ENCODE results near the gene CTBP2. TPM values are rescaled to one million over a fixed set of nuclear protein-coding genes. Genes with fewer than 3 reads are reported as not detected.

The CTBP2 gene
- total and polyA plus RNA-seq, 10 of the 15 experiments (the other 5 are each of a cell fraction or from before 2014, with no cell fraction given), result 0.02 to 0.72 (median 0.06) TPM; not detected in 2

DNA sequence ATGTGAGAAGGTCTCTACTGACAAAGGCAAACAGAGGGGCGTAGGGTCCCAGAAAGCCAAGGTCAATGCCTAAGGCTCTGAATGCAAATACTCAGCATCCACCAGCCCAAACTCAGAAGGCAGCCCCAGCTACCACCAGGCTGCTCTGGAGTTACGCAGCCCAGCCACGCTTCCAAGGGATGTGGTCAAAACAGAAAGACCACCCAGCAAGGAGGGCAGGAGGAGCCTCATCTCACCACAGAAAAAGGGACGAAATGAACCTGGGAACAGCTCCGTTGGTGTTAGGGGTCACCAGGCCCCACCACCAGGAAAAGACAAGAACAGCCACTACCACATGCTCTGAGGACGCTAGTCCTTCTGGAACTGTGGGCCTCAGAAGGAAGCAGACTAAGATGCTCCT is 65.1 kb downstream of the CTBP2 start (continued):
- TF ChIP-seq FOS (IDR thresholded peaks at IDR 0.05; ENCODE audit: borderline replicate concordance, extremely low read depth, insufficient read length), result no peak
- no peak for TF ChIP-seq EZH2 (IDR thresholded peaks at IDR 0.05; ENCODE audit: borderline replicate concordance, control insufficient read depth, low read depth, low read length)
- TF ChIP-seq EGR1 (IDR thresholded peaks at IDR 0.05; ENCODE audit: borderline replicate concordance in 1 of 2, low read depth in 2 of 2, low read length in 2 of 2), result no peak

DNA sequence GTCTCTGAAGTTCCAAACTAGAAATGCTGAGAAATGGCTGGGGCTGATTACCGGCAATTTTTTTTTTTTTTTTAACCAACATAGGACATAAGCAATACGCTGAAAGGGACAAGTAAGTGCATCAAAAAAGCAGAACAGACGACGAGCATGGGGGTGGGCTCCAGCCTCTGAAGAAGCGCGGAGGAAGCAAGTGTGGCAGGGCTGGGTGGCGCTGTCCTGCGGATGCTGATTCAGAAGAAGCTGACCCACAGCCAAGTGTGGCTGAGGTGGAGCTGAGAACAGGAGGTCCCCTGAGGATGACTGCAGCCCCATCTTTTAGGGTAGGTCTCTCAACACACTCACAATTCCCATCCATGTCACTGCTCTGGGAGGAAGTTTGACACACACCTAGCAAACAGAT is 65.6 kb downstream of the CTBP2 start:
- no peak for DNase-seq (ENCODE audit: low read depth, low spot score)
- in situ Hi-C loops (cut with MboI), result no loop called here
- no TSS peak for BruUV-seq (replicated peaks)
- Histone ChIP-seq H3K27me3 (replicated peaks in 1 of 2; ENCODE audit: control insufficient read depth in 2 of 2, insufficient read depth in 2 of 2, low read length in 1 of 2) (no peaks in the 10 kb centered on the region; a peak in 2 of 4 replicates), H3K4me2 (ENCODE audit: control insufficient read depth, insufficient read depth) (no peak overlapping the region), H4K20me1 (ENCODE audit: control insufficient read depth, insufficient read depth) (0 out of 2 replicates have a peak, but pooled peaks cover 4% of the 10 kb centered on the region), H3K4me3 (no peak overlapping the region), H3K9me3 (replicated peaks; ENCODE audit: control insufficient read depth, insufficient read depth, low read length) (no peaks in the 10 kb centered on the region), H3K9ac (ENCODE audit: control insufficient read depth, insufficient read depth, low read length) (no peak overlapping the region), H3K27ac (ENCODE audit: control insufficient read depth, insufficient read depth) (no peak overlapping the region), H3K4me1 (ENCODE audit: control insufficient read depth, insufficient read depth, low read length) (no peaks in the 10 kb centered on the region), H2AFZ (ENCODE audit: control insufficient read depth, low read depth, low read length) (no peak overlapping the region), H3K79me2 (ENCODE audit: control insufficient read depth, insufficient read depth, low read length) (no peaks in the 10 kb centered on the region), H3K36me3 (ENCODE audit: control insufficient read depth in 2 of 2, insufficient read depth in 2 of 2, low read length in 1 of 2) (no peaks in the 10 kb centered on the region)
- intact Hi-C loops (cut with micrococcal nuclease; ENCODE audit: unreplicated experiment), result no loop called here
- no peak for TF ChIP-seq POLR2AphosphoS2 (IDR thresholded peaks at IDR 0.05; ENCODE audit: low read depth, low read length)
- FAIRE-seq, result no peak
- CTCF ChIA-PET, result no interaction called here
- RAD21 ChIA-PET (ENCODE audit: unreplicated experiment), result no interaction called here
- WGBS (ENCODE audit: insufficient coverage, insufficient replicate concordance, low lambda C conversion rate, missing lambda C conversion rate), result 61% methylated on average over 8 of the region's 8 CpGs
- POLR2A ChIA-PET, result no interaction called here
- no peak for ATAC-seq
- SMC1A ChIA-PET (ENCODE audit: uncharacterized antibody, unreplicated experiment), result no interaction called here

DNA sequence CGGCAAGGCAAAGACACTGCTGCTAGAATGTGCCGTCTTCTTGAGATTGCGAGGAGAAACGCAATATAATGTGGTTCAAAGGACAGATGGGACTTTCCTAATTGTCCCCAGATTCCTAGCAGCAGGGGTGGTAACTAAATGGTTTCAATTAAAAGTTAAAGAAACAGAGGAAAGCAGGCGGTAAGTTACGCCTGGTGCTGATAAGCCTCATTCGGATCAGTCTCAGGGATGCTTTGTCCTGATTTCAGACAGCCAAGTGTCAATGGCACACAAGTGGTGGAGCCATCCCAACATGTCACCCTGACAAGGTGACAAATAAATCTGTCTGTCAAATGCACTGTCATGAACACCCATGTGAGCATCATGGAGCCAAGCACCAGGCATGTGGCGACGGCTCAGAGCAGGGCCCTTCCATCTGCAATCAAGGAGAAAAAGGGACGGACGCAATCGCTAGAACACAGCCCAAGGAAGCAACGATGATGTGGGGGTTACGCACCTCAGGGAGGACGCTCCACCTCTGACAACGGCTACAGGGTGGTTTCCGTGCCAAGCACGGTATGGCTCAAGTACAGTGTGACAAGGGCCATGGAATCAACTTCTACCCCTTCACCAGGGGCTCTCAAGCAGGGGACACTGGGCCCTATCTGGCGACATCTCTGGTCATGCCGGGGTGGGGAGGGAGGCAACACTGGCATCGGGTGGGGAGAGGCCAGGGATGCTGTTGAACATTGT is 66.2 kb downstream of the CTBP2 start:
- no TSS peak for BruUV-seq (replicated peaks)
- POLR2A ChIA-PET, result no interaction called here
- H3K79me2 ChIP-seq (ENCODE audit: control insufficient read depth, insufficient read depth, low read length), result no peaks in the 10 kb centered on the region

More for the DNA sequence above, 66.2 kb downstream of the CTBP2 start:
- in situ Hi-C loops (cut with MboI), result no loop called here
- no peak overlapping the region for H2AFZ ChIP-seq (ENCODE audit: control insufficient read depth, low read depth, low read length)
- H3K27ac ChIP-seq (ENCODE audit: control insufficient read depth, insufficient read depth), result no peak overlapping the region
- H3K36me3 ChIP-seq (ENCODE audit: control insufficient read depth in 2 of 2, insufficient read depth in 2 of 2, low read length in 1 of 2), result no peaks in the 10 kb centered on the region
- 65% methylated on average over 20 of the region's 21 CpGs for WGBS (ENCODE audit: insufficient coverage, insufficient replicate concordance, low lambda C conversion rate, missing lambda C conversion rate)
- FAIRE-seq (no peak), DNase-seq (ENCODE audit: low read depth, low spot score) (no peak), ATAC-seq (no peak)
- no peak overlapping the region for H3K4me3 ChIP-seq
- no peak overlapping the region for H3K4me2 ChIP-seq (ENCODE audit: control insufficient read depth, insufficient read depth)
- ChIA-PET SMC1A (ENCODE audit: uncharacterized antibody, unreplicated experiment) (no interaction called here), CTCF (no interaction called here), RAD21 (ENCODE audit: unreplicated experiment) (no interaction called here)
- H3K9me3 ChIP-seq (replicated peaks; ENCODE audit: control insufficient read depth, insufficient read depth, low read length), result no peaks in the 10 kb centered on the region
- no peaks in the 10 kb centered on the region for H3K4me1 ChIP-seq (ENCODE audit: control insufficient read depth, insufficient read depth, low read length)
- H4K20me1 ChIP-seq (ENCODE audit: control insufficient read depth, insufficient read depth), result 0 out of 2 replicates have a peak, but pooled peaks cover 4% of the 10 kb centered on the region
- no peak for TF ChIP-seq CHD1 (IDR thresholded peaks at IDR 0.05; ENCODE audit: low read depth, low read length)
- no peak for TF ChIP-seq MXI1 (IDR thresholded peaks at IDR 0.05; ENCODE audit: low read depth, low read length)
- TF ChIP-seq CBX5 (IDR thresholded peaks at IDR 0.05; ENCODE audit: low read depth), result no peak
- no peak for TF ChIP-seq BRCA1 (IDR thresholded peaks at IDR 0.05; ENCODE audit: low read depth, low read length)
- no peak for TF ChIP-seq ZNF24 (IDR thresholded peaks at IDR 0.05)
- TF ChIP-seq EP300 (IDR thresholded peaks at IDR 0.05; ENCODE audit: borderline replicate concordance in 1 of 2, control insufficient read depth in 1 of 2, low read depth in 2 of 2, low read length in 2 of 2), result no peak
- TF ChIP-seq SMARCA5 (IDR thresholded peaks at IDR 0.05), result no peak
- TF ChIP-seq, protein P1, sequence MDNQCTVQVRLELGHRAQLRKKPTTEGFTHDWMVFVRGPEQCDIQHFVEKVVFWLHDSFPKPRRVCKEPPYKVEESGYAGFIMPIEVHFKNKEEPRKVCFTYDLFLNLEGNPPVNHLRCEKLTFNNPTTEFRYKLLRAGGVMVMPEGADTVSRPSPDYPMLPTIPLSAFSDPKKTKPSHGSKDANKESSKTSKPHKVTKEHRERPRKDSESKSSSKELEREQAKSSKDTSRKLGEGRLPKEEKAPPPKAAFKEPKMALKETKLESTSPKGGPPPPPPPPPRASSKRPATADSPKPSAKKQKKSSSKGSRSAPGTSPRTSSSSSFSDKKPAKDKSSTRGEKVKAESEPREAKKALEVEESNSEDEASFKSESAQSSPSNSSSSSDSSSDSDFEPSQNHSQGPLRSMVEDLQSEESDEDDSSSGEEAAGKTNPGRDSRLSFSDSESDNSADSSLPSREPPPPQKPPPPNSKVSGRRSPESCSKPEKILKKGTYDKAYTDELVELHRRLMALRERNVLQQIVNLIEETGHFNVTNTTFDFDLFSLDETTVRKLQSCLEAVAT (IDR thresholded peaks at IDR 0.05), result no peak
- no peak overlapping the region for H3K9ac ChIP-seq (ENCODE audit: control insufficient read depth, insufficient read depth, low read length)
- H3K27me3 ChIP-seq (replicated peaks in 1 of 2; ENCODE audit: control insufficient read depth in 2 of 2, insufficient read depth in 2 of 2, low read length in 1 of 2), result peaks cover 0 to 3% of the 10 kb centered on the region in 2 experiments; a peak in 3 of 4 replicates
- intact Hi-C loops (cut with micrococcal nuclease; ENCODE audit: unreplicated experiment), result no loop called here

Measured in GM12878 (cell line).